OCI-LY7 (cell line): ENCODE results near the gene TMEM80.

Experiments used
- CTCF ChIP-seq: fragments of 200-600 bp; sonication (generic); conservative IDR thresholded peaks from 2 replicates; pipeline ENCODE4 v1.5.1; 2014; ENCODE audit warnings: mild to moderate bottlenecking, antibody characterized with exemption, low read length, moderate library complexity, mixed read lengths
- EZH2phosphoT487 ChIP-seq: fragments of 200-600 bp; sonication (generic); IDR thresholded peaks from 2 replicates; pipeline ENCODE4 v1.6.1; 2018; ENCODE audit warnings: low read depth, borderline replicate concordance, mild to moderate bottlenecking, mixed run types, antibody characterized with exemption, low read length, moderate library complexity, mixed read lengths

- TF ChIP-seq CTCF, result no peak
- TF ChIP-seq EZH2phosphoT487, result no peak
Measured at GRCh38 chr11:696955-697491, 1.4 kb downstream of the TMEM80 start.
